ENCODE data around the gene ANKRD33B.

The ANKRD33B gene

GRCh38 chr5:10679336-10679988, 115.6 kb downstream of the ANKRD33B start:
- no peak for DNase-seq (ENCODE audit: low read depth)

GRCh38 chr5:10680876-10681481, 117.1 kb downstream of the ANKRD33B start:
- DNase-seq (ENCODE audit: low read depth): no peak

- DNase-seq (ENCODE audit: low read depth): no peak
These were observed 118.1 kb downstream of the ANKRD33B start for GRCh38 chr5:10681731-10682679.

GRCh38 chr5:10682801-10683525, 119.1 kb downstream of the ANKRD33B start:
- no peak for DNase-seq (ENCODE audit: low read depth)

- DNase-seq (ENCODE audit: low read depth): no peak
These were observed 120.6 kb downstream of the ANKRD33B start for GRCh38 chr5:10684303-10685086.

GRCh38 chr5:10685115-10685521, 121.2 kb downstream of the ANKRD33B start:
- DNase-seq (ENCODE audit: low read depth): no peak

GRCh38 chr5:10686890-10687289, 123.0 kb downstream of the ANKRD33B start:
- no peak for DNase-seq (ENCODE audit: low read depth)

GRCh38 chr5:10688651-10689171, 124.8 kb downstream of the ANKRD33B start:
- no peak for DNase-seq (ENCODE audit: low read depth)

- DNase-seq (ENCODE audit: low read depth): no peak
These were observed 125.7 kb downstream of the ANKRD33B start for GRCh38 chr5:10689391-10690081.

GRCh38 chr5:10690460-10691440, 126.9 kb downstream of the ANKRD33B start:
- no peak for DNase-seq (ENCODE audit: low read depth)

GRCh38 chr5:10691826-10692785, 128.2 kb downstream of the ANKRD33B start:
- DNase-seq (ENCODE audit: low read depth): no peak

- peak; percentile 53 for DNase-seq (ENCODE audit: low read depth)
These were observed 131.3 kb downstream of the ANKRD33B start for GRCh38 chr5:10695055-10695649.

GRCh38 chr5:10695759-10696543, 132.1 kb downstream of the ANKRD33B start:
- DNase-seq (ENCODE audit: low read depth): no peak

GRCh38 chr5:10699281-10699874, 135.5 kb downstream of the ANKRD33B start:
- DNase-seq (ENCODE audit: low read depth): no peak

GRCh38 chr5:10699987-10700386, 136.1 kb downstream of the ANKRD33B start:
- no peak for DNase-seq (ENCODE audit: low read depth)

GRCh38 chr5:10700516-10700915, 136.6 kb downstream of the ANKRD33B start:
- DNase-seq (ENCODE audit: low read depth): no peak

Data from stromal cell of bone marrow (primary cell).